Erythroblast (primary cell): ENCODE data around the gene KLHL29.
"Not testable (repeated sequence)": the region's sequence is repeated elsewhere in the genome, so short reads cannot be mapped to it uniquely, and the experiment has no call there.

Experiments used
- DNase-seq, 2 experiments: peaks; one replicate each; lab custom pipeline; 2025; lab: John Stamatoyannopoulos, UW
- GATA1 ChIP-seq: IDR thresholded peaks from 2 replicates; pipeline ENCODE4 v1.6.1; 2011; ENCODE audit warnings: low read depth, mild to moderate bottlenecking, control low read depth, low read length, moderate library complexity
- POLR2A ChIP-seq: IDR thresholded peaks from 2 replicates; pipeline ENCODE4 v1.6.1; 2011; ENCODE audit warnings: mild to moderate bottlenecking, low read length

KLHL29 gene

GRCh38 chr2:23380562-23381065 is 4.4 kb upstream of the KLHL29 start:
- TF ChIP-seq POLR2A (no peak), GATA1 (no peak)
- no peak for DNase-seq

DNA sequence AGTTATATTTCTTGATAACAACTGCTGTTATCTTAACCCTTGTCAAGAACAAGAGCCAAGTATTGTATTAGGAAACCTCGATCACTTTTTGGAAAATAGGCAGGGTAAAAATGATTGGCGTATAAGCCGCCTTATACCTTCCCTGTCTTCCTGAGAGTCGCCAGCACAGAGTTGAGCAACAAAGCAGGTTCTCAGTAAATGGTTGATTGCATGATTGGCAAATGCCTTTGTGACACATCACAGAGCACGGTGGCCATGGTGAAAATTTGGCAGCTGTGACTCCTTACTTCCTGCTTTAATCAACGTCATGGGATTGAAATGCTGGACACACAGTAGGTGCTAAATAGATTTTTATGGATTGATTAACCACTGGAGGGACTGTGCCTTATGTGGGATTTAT is 3.9 kb upstream of the KLHL29 start:
- TF ChIP-seq POLR2A (no peak), GATA1 (no peak)
- DNase-seq: no peak

DNA sequence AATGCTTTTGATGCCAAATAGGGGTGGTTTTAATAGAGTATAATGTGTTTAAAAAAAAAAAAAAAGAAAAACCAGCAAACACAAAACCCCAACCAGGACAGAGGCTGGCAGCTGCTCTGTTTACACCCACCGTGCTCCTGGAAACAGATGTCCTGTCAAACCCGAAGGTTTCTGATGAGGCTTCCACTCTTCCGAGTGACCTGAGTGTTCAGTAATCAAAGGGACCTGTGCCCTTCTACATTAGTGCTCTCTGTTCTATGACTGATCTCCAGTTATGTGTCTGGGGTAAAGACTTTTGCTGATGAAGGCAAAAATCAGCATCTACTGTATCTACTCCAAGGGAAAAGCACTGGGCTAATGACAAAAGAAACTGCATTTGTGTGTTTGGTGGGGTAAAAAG is 3.5 kb upstream of the KLHL29 start:
- no peak for DNase-seq

DNA sequence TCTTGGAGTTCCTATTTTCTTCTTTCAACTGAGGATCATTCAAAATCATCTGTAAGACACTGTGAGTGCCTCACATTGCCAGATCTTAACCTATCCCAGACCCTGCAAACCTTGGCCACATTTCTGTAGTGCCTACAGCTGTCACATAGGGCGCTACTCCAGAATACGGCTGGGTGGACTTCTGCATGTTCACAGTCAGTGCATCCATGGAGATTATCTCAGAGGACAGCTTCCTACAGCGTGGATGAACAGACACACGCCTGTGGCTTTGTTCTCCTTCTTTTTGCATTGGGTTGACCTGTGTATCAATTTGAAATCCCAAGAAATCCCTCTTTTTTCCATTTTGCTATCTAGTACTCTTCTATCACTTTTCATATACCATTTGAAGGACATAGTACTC is 1.9 kb upstream of the KLHL29 start:
- no peak for TF ChIP-seq GATA1
- no peak for DNase-seq

More for the DNA sequence above, 3.5 kb upstream of the KLHL29 start:
- no peak for TF ChIP-seq GATA1
- TF ChIP-seq POLR2A: no peak

DNA sequence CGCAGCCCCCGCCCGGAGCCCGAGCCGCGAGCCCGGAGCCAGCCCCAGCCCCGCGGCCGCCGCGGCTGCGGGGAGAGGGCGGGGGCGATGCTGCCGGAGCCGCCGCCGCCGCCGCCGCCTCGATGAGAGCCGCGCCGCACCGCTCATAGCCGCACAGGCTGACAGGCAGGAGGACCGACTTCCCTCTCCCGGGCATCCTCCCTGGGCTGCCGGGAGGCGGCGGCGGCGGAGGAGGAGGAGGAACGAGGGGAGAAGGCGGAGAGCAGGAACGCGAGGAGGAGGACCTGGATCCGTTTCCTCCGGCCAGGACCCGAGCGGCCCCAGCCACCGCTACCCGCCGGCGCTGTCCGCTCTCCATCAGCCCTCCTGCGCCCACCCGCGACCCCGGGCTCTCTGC is 370 bp downstream of the KLHL29 start:
- peak in 1 of 2 experiments; percentile 28 for DNase-seq
- TF ChIP-seq POLR2A (no peak), GATA1 (no peak)

DNA sequence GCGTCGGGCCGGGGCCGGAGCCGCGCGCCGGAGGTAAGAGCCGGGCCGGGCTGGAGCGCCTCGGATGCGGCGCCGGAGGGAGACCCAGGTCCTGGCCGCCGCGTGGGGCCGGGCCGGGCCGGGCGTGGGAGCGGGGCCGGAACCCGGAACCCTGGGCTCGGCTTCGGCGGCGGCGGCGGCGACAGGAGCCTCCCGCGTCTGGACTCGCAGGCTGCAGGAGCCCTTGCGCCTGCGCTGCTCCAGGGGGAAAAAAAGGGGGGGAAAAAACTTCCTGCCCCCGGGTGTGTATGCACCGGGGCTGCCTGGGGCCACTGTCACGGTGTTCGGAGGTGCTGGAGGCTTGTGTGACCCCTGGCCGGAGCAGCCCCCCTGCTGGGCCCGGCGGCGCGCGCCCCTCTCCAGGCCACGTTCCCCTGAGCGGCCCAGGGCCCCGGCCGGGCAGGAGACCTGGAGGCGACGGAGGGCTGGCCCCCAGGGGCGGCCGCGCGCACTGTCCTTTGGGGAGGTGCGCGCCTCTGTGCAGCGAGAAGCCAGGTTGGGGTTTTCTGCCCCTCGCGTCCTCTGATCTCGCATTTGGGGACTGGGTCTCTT is 864 bp downstream of the KLHL29 start:
- DNase-seq: no peak
- no peak for TF ChIP-seq GATA1
- no peak for TF ChIP-seq POLR2A

DNA sequence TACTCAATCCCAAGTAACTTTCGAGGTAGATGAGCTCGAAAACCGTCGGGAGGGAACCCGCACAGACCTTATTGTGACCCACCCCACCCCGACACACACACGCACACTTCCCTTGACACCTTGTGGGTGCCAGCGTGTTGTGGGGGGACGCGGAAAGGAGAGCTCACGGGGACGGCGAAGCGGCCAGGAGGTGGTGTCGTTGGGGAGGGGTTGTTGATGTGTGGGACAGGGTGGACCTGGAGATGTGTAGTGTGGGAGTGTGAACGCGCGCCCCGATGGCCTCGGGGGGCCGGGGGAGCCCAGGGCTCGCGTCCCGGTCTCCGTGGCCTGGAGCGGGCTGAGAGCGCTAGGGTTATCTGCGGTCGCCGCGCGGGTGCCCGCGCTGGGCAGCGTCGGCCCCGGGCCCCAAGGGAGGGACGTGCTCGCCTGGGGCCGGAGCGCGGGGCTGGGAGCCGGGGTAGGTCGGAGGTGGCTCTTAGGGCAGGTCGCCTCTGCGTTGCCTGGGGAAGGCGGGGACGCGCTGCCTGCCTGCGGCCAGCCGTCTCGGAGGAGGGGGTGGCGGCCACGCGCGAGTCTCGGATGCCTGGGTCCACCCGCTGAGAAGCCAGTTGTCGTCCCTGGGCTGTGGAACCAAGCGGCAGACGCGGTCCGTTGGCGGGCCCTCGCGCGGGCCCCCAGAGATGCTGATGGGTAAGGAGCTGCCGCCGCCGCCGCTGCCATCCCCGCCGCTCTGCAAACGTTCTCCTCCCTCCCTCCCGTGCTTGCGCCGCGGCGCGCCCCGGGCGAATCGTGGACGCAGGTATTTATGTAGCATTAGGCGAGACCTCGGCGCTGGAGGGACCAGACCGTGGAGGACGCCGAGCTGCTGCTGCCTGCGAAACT is 1.6 kb downstream of the KLHL29 start:
- TF ChIP-seq POLR2A (no peak), GATA1 (no peak)
- DNase-seq: no peak

- no peak for DNase-seq
Observed at GRCh38 chr2:23387221-23387550, 2.2 kb downstream of the KLHL29 start.

GRCh38 chr2:23387845-23388244 is 2.9 kb downstream of the KLHL29 start:
- TF ChIP-seq GATA1: no peak
- no peak for TF ChIP-seq POLR2A
- no peak for DNase-seq

More at GRCh38 chr2:23387221-23387550, 2.2 kb downstream of the KLHL29 start:
- TF ChIP-seq GATA1 (no peak), POLR2A (no peak)

DNA sequence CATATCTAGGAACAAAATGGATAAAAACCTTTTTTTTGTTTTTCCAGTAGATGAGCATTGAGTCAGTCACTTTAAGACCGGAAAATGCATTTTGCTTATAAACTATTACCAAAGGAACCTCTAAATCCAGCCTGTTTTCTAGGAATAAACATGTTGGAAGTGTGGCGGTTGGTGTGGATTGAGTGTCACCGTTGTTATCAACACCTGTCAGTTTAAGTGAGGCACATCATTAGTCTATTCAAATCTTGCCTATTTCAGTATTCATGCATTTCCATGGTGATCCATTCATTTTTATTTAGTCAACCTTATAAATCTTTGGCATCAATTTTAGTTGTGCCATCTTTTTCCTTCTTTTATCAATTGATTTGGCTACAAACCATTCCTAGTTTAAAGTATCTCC is 3.3 kb downstream of the KLHL29 start:
- TF ChIP-seq GATA1: no peak
- no peak for TF ChIP-seq POLR2A
- no peak for DNase-seq

- DNase-seq: peak in 1 of 2 experiments; percentile 11
- TF ChIP-seq POLR2A: no peak
- TF ChIP-seq GATA1: no peak
Observed at GRCh38 chr2:23388756-23389514, 4.0 kb downstream of the KLHL29 start.

GRCh38 chr2:23390152-23390551 is 5.2 kb downstream of the KLHL29 start:
- DNase-seq: no peak
- TF ChIP-seq POLR2A: no peak
- no peak for TF ChIP-seq GATA1

DNA sequence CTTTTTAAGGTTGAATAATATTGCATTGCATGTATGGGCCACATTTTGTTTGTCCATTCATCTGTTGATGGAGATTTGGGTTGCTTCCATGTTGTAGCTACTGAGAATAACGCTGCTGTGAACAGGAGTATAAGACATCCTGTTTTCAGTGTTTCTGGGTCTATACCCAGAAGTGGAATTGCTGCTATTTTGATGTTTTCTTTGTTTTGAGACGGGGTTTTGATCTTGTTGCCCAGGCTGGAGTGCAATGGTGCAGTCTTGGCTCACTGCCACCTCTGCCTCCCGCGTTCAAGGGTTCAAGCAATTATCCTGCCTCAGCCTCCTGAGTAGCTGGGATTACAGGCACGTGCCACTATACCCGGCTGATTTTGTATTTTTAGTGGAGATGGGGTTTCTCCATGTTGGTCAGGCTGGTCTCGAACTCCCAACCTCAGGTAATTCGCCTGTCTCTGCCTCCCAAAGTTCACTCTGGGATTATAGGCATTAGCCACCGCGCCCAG is 6.3 kb downstream of the KLHL29 start:
- not testable (repeated sequence) for DNase-seq

- no peak for TF ChIP-seq POLR2A
- no peak for TF ChIP-seq GATA1
- no peak for DNase-seq
Observed at GRCh38 chr2:23393722-23394121, 8.7 kb downstream of the KLHL29 start.

- DNase-seq: no peak
- TF ChIP-seq POLR2A: no peak
- no peak for TF ChIP-seq GATA1
Observed at GRCh38 chr2:23394700-23395099, 9.7 kb downstream of the KLHL29 start.
